ENCODE results near the gene QRFP.

Gene QRFP

DNA sequence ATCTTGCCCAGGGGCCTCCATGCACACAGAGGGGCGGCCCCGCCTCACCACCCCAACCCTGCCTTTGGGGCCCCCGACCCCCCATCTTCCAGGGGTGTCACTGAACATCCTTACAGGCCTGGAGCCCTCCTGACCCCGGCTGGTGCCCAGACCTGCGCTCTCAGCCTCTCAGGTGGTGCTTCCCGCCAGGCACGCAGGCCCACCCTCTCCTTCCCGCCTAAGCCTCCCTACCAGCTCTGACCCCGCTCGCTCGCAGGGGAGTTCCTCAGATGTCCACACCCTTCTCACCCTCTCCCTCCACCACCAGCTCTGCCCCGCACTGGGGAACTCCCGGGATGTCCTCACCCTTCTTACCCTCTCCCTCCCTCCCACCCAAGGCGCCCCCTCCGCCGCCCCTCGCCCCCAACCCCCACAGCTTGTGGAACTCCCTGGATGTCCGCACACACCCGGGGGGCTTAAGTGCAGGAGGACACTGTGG lies 12.3 kb upstream of the QRFP start:
- no peak overlapping the region for H3K27ac ChIP-seq (ENCODE audit: low read length)
- peaks cover under 1% of the 10 kb centered on the region; the same call in 1 of the 2 replicates for H3K4me1 ChIP-seq (ENCODE audit: control insufficient read depth, insufficient read depth, low read length)
- H3K9me3 ChIP-seq (ENCODE audit: control insufficient read depth, insufficient read depth, low read length): no peaks in the 10 kb centered on the region
- no peak for DNase-seq (ENCODE audit: low read depth, low spot score)
- no peak overlapping the region for H3K4me3 ChIP-seq (ENCODE audit: low read length)
- WGBS (ENCODE audit: insufficient coverage, insufficient read length): no CpG with 5 or more reads among the region's 19 CpGs
- no peaks in the 10 kb centered on the region for H3K36me3 ChIP-seq (ENCODE audit: control insufficient read depth, insufficient read depth, low read length)
- H3K27me3 ChIP-seq (ENCODE audit: control insufficient read depth, insufficient read depth, low read length): no peaks in the 10 kb centered on the region

GRCh38 chr9:130908146-130908877 lies 11.7 kb upstream of the QRFP start:
- H3K4me1 ChIP-seq (ENCODE audit: control insufficient read depth, insufficient read depth, low read length): no peaks in the 10 kb centered on the region; the same call in 1 of the 2 replicates
- H3K36me3 ChIP-seq (ENCODE audit: control insufficient read depth, insufficient read depth, low read length): no peaks in the 10 kb centered on the region
- no peak for DNase-seq (ENCODE audit: low read depth, low spot score)
- no peak overlapping the region for H3K4me3 ChIP-seq (ENCODE audit: low read length)
- WGBS (ENCODE audit: insufficient coverage, insufficient read length): no CpG with 5 or more reads among the region's 22 CpGs
- no peak overlapping the region for H3K27ac ChIP-seq (ENCODE audit: low read length)
- H3K27me3 ChIP-seq (ENCODE audit: control insufficient read depth, insufficient read depth, low read length): no peaks in the 10 kb centered on the region
- no peaks in the 10 kb centered on the region for H3K9me3 ChIP-seq (ENCODE audit: control insufficient read depth, insufficient read depth, low read length)

DNA sequence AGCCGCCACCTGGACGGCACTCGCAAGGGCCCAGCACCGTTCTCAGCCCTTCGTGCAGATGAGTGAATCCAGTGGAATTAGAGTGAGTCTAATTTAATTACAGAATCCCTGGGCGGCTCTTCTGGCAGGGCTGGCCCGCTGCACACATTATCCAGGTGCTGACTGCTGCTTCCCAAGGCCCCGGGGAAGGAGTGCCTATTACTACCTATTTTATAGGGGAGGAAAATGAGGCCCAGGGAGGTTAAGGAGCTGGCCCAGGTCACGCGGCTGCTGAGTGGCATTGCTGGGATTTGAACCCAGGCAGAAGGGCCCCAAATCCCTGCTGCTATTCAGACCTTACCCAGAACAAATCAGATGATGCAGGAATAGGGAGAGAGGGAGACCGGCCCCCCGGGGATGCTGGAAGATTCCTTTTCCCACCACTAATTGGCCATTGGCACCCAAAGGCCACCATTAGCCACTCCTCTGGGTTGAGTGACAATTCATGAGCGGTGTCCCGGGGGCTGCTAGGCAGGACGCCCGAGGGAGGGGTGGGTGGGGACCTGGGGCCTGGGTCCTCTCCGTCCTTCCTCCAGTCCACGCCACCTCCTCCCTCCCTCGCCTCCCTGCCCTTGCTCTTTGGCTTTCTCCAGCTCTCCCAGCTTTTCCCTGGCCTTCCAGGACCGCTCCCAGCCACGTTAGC lies 10.3 kb upstream of the QRFP start:
- H3K36me3 ChIP-seq (ENCODE audit: control insufficient read depth, insufficient read depth, low read length): no peaks in the 10 kb centered on the region
- no peak overlapping the region for H3K27ac ChIP-seq (ENCODE audit: low read length)
- H3K4me1 ChIP-seq (ENCODE audit: control insufficient read depth, insufficient read depth, low read length): no peaks in the 10 kb centered on the region; the same call in 1 of the 2 replicates
- no peaks in the 10 kb centered on the region for H3K9me3 ChIP-seq (ENCODE audit: control insufficient read depth, insufficient read depth, low read length)
- no peak overlapping the region for H3K4me3 ChIP-seq (ENCODE audit: low read length)
- DNase-seq (ENCODE audit: low read depth, low spot score): no peak
- H3K27me3 ChIP-seq (ENCODE audit: control insufficient read depth, insufficient read depth, low read length): no peaks in the 10 kb centered on the region
- WGBS (ENCODE audit: insufficient coverage, insufficient read length): no CpG with 5 or more reads among the region's 21 CpGs

DNA sequence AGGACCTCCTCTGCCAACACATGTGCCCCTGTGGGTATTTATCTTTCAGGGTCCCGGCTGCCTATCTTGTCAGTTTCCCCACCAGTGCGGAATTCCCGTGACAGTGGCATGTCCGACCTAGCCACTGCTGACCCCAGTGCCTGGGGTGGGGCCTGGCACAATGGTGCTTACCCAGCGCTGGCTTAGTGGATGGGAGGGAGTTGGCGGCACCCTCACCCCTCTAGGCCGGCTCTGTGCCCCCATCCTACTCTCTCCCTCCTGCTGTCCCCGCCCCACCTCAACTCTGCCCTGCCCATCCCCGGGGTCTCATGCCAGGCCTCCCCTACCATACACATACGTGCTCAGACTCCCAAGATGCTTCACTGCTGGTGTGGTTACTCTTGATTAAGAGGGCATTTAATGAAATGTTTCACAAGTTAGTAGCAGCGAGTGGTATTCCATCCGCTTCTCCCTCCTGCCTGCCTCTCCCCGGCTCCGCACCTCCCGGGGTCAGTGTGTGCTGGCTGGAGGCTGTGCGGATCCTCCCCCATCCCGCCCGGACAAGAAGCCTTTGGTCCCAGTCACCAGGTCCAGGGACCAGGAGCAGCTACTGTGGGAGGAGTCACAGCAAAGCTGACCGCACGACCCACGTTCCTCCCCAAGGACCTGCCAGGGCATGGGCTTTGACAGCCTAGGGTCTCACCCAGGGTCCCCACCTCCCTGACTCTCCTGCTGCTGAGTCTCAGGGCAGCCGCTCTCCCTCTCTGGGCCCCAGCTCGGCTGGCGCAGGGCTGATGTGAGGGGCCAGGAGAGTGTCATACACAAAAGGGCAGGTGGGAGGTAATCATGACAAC lies 9.5 kb upstream of the QRFP start:
- no peaks in the 10 kb centered on the region; the same call in 1 of the 2 replicates for H3K4me1 ChIP-seq (ENCODE audit: control insufficient read depth, insufficient read depth, low read length)
- no peak overlapping the region for H3K4me3 ChIP-seq (ENCODE audit: low read length)
- H3K36me3 ChIP-seq (ENCODE audit: control insufficient read depth, insufficient read depth, low read length): no peaks in the 10 kb centered on the region
- WGBS (ENCODE audit: insufficient coverage, insufficient read length): no CpG with 5 or more reads among the region's 24 CpGs
- no peak for DNase-seq (ENCODE audit: low read depth, low spot score)
- H3K9me3 ChIP-seq (ENCODE audit: control insufficient read depth, insufficient read depth, low read length): no peaks in the 10 kb centered on the region
- H3K27me3 ChIP-seq (ENCODE audit: control insufficient read depth, insufficient read depth, low read length): no peaks in the 10 kb centered on the region
- H3K27ac ChIP-seq (ENCODE audit: low read length): no peak overlapping the region

DNA sequence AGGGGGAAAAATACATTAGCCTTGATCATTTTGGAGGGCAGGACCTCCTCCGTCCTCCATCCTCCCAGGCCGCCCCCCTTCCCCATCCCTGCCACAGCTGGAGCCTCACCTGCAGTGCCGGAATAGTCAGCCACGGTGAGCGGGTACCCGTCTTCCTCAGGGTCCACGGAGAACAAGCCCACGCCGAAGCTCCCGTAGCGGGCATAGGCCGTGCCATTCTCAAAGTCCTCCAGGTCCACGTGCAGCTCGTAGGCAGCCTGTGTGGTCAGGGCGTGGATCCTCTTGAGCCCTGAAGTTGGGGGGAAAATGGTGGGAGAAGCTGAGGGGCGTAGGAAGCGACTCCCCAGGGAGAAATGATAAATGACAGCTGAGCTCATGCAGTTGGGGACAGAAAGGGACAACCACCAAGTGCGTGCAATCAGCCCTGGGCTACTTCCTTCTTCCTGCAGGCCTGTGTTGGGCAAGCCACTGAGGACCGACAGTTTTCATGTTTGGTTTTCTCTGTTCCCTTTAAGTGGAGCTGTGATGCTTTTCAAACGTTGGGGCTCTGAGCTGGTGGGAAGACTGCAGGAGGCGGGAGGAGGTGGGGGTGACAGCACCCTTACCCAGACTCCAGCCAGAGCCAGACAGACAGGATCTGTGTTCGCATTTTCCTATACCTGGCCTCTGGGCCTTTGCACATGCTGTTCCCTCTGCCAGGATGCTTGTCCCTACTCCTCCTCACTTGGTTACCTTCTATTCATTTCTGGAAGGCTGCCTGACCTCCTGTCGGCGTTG lies 8.7 kb upstream of the QRFP start:
- H3K9me3 ChIP-seq (ENCODE audit: control insufficient read depth, insufficient read depth, low read length): no peaks in the 10 kb centered on the region
- H3K27me3 ChIP-seq (ENCODE audit: control insufficient read depth, insufficient read depth, low read length): no peaks in the 10 kb centered on the region
- no peak overlapping the region for H3K4me3 ChIP-seq (ENCODE audit: low read length)
- no peak for DNase-seq (ENCODE audit: low read depth, low spot score)
- H3K4me1 ChIP-seq (ENCODE audit: control insufficient read depth, insufficient read depth, low read length): no peaks in the 10 kb centered on the region; the same call in 1 of the 2 replicates
- WGBS (ENCODE audit: insufficient coverage, insufficient read length): no CpG with 5 or more reads among the region's 24 CpGs
- H3K36me3 ChIP-seq (ENCODE audit: control insufficient read depth, insufficient read depth, low read length): no peaks in the 10 kb centered on the region
- H3K27ac ChIP-seq (ENCODE audit: low read length): no peak overlapping the region

DNA sequence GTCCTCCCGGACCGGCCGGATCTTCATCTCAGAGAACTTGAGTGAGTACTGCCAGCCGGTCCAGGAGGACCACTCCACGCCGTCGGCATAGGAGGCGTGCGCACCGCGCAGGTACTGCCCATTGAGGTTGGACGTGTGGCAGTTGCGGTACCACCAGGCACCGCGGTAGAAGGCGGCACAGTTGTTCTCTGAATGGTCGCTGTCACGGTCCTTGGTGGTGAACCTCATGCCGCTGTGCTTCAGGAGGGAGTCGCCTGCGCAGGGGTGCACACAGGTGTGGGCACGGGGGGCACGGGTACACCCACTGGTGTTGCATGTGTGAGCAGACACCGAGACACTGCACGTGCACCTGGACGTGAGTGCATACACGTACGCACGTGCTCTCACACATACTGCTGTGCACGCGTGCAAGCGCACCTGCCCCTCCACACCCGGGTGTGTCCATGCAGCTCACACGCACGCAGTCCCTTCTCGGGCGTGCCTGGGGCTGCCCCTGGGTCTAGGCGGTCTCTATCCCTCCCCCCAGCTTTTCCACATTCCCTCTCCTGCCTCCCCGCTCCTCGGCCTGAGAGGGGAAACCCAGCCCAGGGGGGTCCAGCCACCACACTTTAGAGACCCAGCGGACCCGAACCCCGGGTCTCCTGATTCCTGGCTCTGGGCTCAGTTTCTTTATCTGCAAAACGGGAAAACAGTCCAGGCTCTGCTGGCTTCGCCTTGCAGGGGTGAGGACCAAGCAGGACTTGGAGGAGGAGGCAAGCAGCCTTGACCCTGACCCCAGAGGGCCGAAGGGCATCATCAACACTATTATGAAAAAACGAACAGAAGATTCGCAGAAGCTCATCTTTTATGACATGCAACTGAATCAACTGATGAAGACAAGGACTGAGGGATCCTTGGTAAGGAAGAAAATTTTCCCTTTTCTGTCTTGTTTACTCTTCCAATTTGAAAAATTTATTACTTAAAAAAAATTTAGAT lies 7.7 kb upstream of the QRFP start:
- Histone ChIP-seq H3K4me3 (ENCODE audit: low read length) (no peak overlapping the region), H3K9me3 (ENCODE audit: control insufficient read depth, insufficient read depth, low read length) (no peaks in the 10 kb centered on the region), H3K27me3 (ENCODE audit: control insufficient read depth, insufficient read depth, low read length) (no peaks in the 10 kb centered on the region), H3K4me1 (ENCODE audit: control insufficient read depth, insufficient read depth, low read length) (no peaks in the 10 kb centered on the region; the same call in 1 of the 2 replicates), H3K27ac (ENCODE audit: low read length) (no peak overlapping the region), H3K36me3 (ENCODE audit: control insufficient read depth, insufficient read depth, low read length) (no peaks in the 10 kb centered on the region)
- DNase-seq (ENCODE audit: low read depth, low spot score): no peak
- WGBS (ENCODE audit: insufficient coverage, insufficient read length): no CpG with 5 or more reads among the region's 48 CpGs

DNA sequence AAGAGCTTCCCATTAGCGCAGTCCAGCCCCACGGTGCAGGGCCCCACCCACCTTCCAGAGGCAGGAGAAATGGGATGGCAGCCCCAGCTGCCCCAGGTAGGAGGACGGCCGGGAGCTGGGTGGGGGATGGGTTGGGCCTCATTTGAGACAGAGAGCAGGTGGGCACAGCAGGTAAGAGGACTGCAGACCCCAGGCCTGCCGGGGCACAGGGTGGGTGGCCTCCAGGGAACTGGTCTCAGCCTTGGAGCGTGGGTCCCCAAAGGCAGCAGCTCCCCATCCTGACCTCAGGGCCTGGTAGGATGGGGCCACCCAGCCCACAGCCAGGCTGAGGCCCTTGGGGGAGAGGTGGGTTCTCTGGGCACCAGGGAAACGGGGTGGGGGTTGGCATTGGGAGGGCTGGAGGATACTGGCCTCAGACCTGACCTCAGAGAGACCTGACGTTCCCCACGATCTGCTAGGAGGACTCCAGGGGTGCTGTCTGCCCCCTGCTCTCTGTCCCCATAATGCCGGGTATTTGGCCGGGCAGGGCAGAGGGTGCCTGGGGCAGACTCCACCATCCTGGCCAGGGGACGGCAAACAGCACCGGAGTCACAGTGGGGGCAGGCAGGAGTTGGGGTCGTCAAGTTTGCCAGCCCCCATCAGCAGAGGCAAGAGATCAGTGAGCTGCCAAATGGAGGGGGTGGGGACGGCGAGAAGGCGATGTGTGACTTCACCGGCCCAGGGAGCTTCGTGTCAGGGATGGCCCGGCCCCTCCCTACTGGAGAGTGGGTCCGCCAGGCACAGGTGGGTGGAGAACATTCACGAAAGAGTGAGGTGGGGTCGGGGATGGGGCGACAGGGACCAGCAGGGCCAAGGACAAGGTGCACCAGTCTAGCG lies 6.8 kb upstream of the QRFP start:
- Histone ChIP-seq H3K27ac (ENCODE audit: low read length) (no peak overlapping the region), H3K27me3 (ENCODE audit: control insufficient read depth, insufficient read depth, low read length) (no peaks in the 10 kb centered on the region), H3K4me3 (ENCODE audit: low read length) (no peak overlapping the region), H3K9me3 (ENCODE audit: control insufficient read depth, insufficient read depth, low read length) (no peaks in the 10 kb centered on the region), H3K4me1 (ENCODE audit: control insufficient read depth, insufficient read depth, low read length) (no peaks in the 10 kb centered on the region; the same call in 1 of the 2 replicates), H3K36me3 (ENCODE audit: control insufficient read depth, insufficient read depth, low read length) (no peaks in the 10 kb centered on the region)
- no CpG with 5 or more reads among the region's 25 CpGs for WGBS (ENCODE audit: insufficient coverage, insufficient read length)
- DNase-seq (ENCODE audit: low read depth, low spot score): no peak

GRCh38 chr9:130902204-130903185 lies 5.9 kb upstream of the QRFP start:
- H3K27me3 ChIP-seq (ENCODE audit: control insufficient read depth, insufficient read depth, low read length): no peaks in the 10 kb centered on the region
- DNase-seq (ENCODE audit: low read depth, low spot score): no peak

More at GRCh38 chr9:130902204-130903185, 5.9 kb upstream of the QRFP start:
- WGBS (ENCODE audit: insufficient coverage, insufficient read length): no CpG with 5 or more reads among the region's 27 CpGs
- Histone ChIP-seq H3K4me1 (ENCODE audit: control insufficient read depth, insufficient read depth, low read length) (no peaks in the 10 kb centered on the region; the same call in 1 of the 2 replicates), H3K4me3 (ENCODE audit: low read length) (no peak overlapping the region), H3K36me3 (ENCODE audit: control insufficient read depth, insufficient read depth, low read length) (no peaks in the 10 kb centered on the region), H3K27ac (ENCODE audit: low read length) (no peak overlapping the region), H3K9me3 (ENCODE audit: control insufficient read depth, insufficient read depth, low read length) (no peaks in the 10 kb centered on the region)
